ENCODE measurements around the gene ZNF22. TPM values are rescaled to one million over a fixed set of nuclear protein-coding genes. Genes with fewer than 3 reads are reported as not detected.

ZNF22 gene
- total and polyA plus RNA-seq, 2 of the 8 experiments (the other 6 are each of a cell fraction or from before 2014, with no cell fraction given), result 18.2 to 45.2 TPM

- H3K23ac ChIP-seq (ENCODE audit: insufficient read length), result no peak overlapping the region
- H3K9me3 ChIP-seq (ENCODE audit: insufficient read depth in 2 of 2, low read depth in 1 of 2, low read length in 1 of 2), result no peaks in the 10 kb centered on the region
- H3K56ac ChIP-seq (replicated peaks; ENCODE audit: insufficient read length, low read depth, low read length), result no peak overlapping the region
- DNase-seq (ENCODE audit: low read depth in 1 of 2, low spot score in 2 of 2) (no peak), FAIRE-seq (no peak)
- WGBS, 2 experiments (ENCODE audit: extremely low coverage in 1 of 2, insufficient coverage in 1 of 2, insufficient read length in 1 of 2, insufficient replicate concordance in 2 of 2, low coverage in 1 of 2, low lambda C conversion rate in 2 of 2, missing lambda C conversion rate in 1 of 2), result 91% methylated on average over 8 of the region's 8 CpGs; no CpG with 5 or more reads in 1 of the 2 experiments
- H4K91ac ChIP-seq (replicated peaks; ENCODE audit: insufficient read length, low read length), result no peak overlapping the region
- H2BK15ac ChIP-seq (ENCODE audit: low read length), result no peak overlapping the region
- H3K27me3 ChIP-seq (replicated peaks in 1 of 4; ENCODE audit: control insufficient read depth in 3 of 4, extremely low read depth in 1 of 4, insufficient read depth in 3 of 4, low read length in 3 of 4), result no peaks in the 10 kb centered on the region; a peak in 1 of 7 replicates
- H2BK5ac ChIP-seq (ENCODE audit: low read depth, low read length), result no peak overlapping the region
- TF ChIP-seq PHF8 (conservative IDR thresholded peaks at IDR 0.05; ENCODE audit: low read depth, low read length) (no peak), POU5F1 (IDR thresholded peaks at IDR 0.05; ENCODE audit: low read depth, low read length) (no peak), SIN3A (conservative IDR thresholded peaks at IDR 0.05 in 1 of 2, IDR thresholded peaks at IDR 0.05 in 1 of 2; ENCODE audit: low read depth in 1 of 2, low read length in 2 of 2) (no peak)
- no peaks in the 10 kb centered on the region for H3K79me2 ChIP-seq (ENCODE audit: control insufficient read depth in 1 of 2, insufficient read depth in 2 of 2, low read length in 2 of 2)
- H2AFZ ChIP-seq (ENCODE audit: low read length), result no peak overlapping the region
- H3K18ac ChIP-seq (ENCODE audit: extremely low read depth, low read length), result no peak overlapping the region
- no peak overlapping the region for H4K8ac ChIP-seq (ENCODE audit: extremely low read depth, insufficient read depth, low read length)
- peaks cover 14% of the 10 kb centered on the region; the same call in 1 of the 2 replicates for H3K23me2 ChIP-seq (ENCODE audit: low read depth, low read length)
- peaks cover 5% of the 10 kb centered on the region; the same call in 1 of the 2 replicates for H3K79me1 ChIP-seq (ENCODE audit: low read depth, low read length)
- no peak overlapping the region for H2BK20ac ChIP-seq (ENCODE audit: low read length)
- CTCF ChIA-PET (ENCODE audit: partially characterized antibody), result interaction anchor here (10.7 to 11.2 kb wide), 3 partner anchors 20 to 35 kb away, joined by 84 to 143 read pairs (median 119); no protein-coding TSS in a partner anchor
- no peak overlapping the region for H3K9ac ChIP-seq (replicated peaks in 1 of 4; ENCODE audit: extremely low read depth in 1 of 4, low read depth in 3 of 4, low read length in 3 of 4)
- H2BK12ac ChIP-seq (ENCODE audit: low read depth, low read length), result no peak overlapping the region
- H3K14ac ChIP-seq (ENCODE audit: insufficient read length), result no peak overlapping the region
- H3K4me1 ChIP-seq (replicated peaks in 1 of 4; ENCODE audit: control insufficient read depth in 3 of 4, insufficient read depth in 4 of 4, low read length in 3 of 4), result peaks cover 12 to 28% (median 22%) of the 10 kb centered on the region in 4 experiments
- no peak overlapping the region for H2BK120ac ChIP-seq (replicated peaks; ENCODE audit: low read depth, low read length)
- peaks cover 0 to 2% of the 10 kb centered on the region in 2 experiments for H4K20me1 ChIP-seq (replicated peaks in 1 of 2; ENCODE audit: control insufficient read depth in 1 of 2, insufficient read depth in 2 of 2, low read length in 2 of 2)
- no peak overlapping the region for H4K5ac ChIP-seq (ENCODE audit: insufficient read length, low read depth, low read length)
- H2AK5ac ChIP-seq (ENCODE audit: low read depth, low read length), result no peak overlapping the region
- no peak overlapping the region for H3K4me2 ChIP-seq (ENCODE audit: insufficient read depth in 1 of 2, low read depth in 2 of 2, low read length in 2 of 2)
- no peak overlapping the region for H3K27ac ChIP-seq (ENCODE audit: low read depth, low read length)
- H3K36me3 ChIP-seq (ENCODE audit: control insufficient read depth in 2 of 4, insufficient read depth in 4 of 4, low read length in 3 of 4), result peaks cover 0 to 6% (median 0%) of the 10 kb centered on the region in 4 experiments; a peak in 3 of 8 replicates
- no peak overlapping the region for H3K4ac ChIP-seq (replicated peaks; ENCODE audit: insufficient read length, low read depth, low read length)
- H3K4me3 ChIP-seq (ENCODE audit: extremely low read depth in 1 of 4, insufficient read depth in 2 of 4, low read depth in 3 of 4, low read length in 4 of 4), result no peak overlapping the region
- POLR2A ChIA-PET (ENCODE audit: partially characterized antibody), result no interaction called here
These were observed 29.8 kb upstream of the ZNF22 start for GRCh38 chr10:44970812-44971395.
